K562 (cell line): Measurements from ENCODE around the gene IQGAP3. TPM values are rescaled to one million over a fixed set of nuclear protein-coding genes. Genes with fewer than 3 reads are reported as not detected.

Experiments used
- ATF7 ChIP-seq: fragments of 450-650 bp; IDR thresholded peaks from 2 replicates; pipeline ENCODE4 v1.7.1; 2014; ENCODE audit warnings: mild to moderate bottlenecking, moderate library complexity
- CBX1 ChIP-seq: sonication (generic); IDR thresholded peaks from 2 replicates; pipeline ENCODE4 v1.6.1; 2016; ENCODE audit warnings: antibody characterized with exemption, low read depth, mild to moderate bottlenecking
- CXXC5 ChIP-seq: fragments of 250-450 bp; sonication (Bioruptor Pico); IDR thresholded peaks from 2 replicates; pipeline ENCODE4 v1.8.0; 2022; ENCODE audit warnings: inconsistent platforms, mild to moderate bottlenecking, moderate library complexity
- DMBX1 ChIP-seq: fragments of 250-450 bp; sonication (Bioruptor Pico); IDR thresholded peaks from 2 replicates; pipeline ENCODE4 v1.8.0; 2022; ENCODE audit warnings: inconsistent platforms, mild to moderate bottlenecking, moderate library complexity, borderline replicate concordance
- FOSL1 ChIP-seq: fragments of 200-800 bp; sonication (Bioruptor generic); conservative IDR thresholded peaks from 2 replicates; pipeline ENCODE4 v1.6.1; 2016; ENCODE audit warnings: missing genetic modification characterization, missing compliant biosample characterization
- FOXM1 ChIP-seq, 2 experiments: fragments of 450-650 bp in 1 of 2; sonication (generic) in 1 of 2; formaldehyde crosslinking in 1 of 2; IDR thresholded peaks; 2 replicates each; pipeline versions ENCODE4 v1.6.1 to v1.9.0; 2017 to 2022; ENCODE audit warnings: low read depth in 2 of 2, mild to moderate bottlenecking in 2 of 2, missing genetic modification reagents in 1 of 2, moderate library complexity in 1 of 2
- HNRNPL ChIP-seq: fragments of 200-400 bp; formaldehyde crosslinking; IDR thresholded peaks from 2 replicates; pipeline ENCODE4 v1.6.1; 2017; ENCODE audit warnings: low read depth, mild to moderate bottlenecking, low read length
- MCM3 ChIP-seq: fragments of 450-650 bp; IDR thresholded peaks from 2 replicates; pipeline ENCODE4 v1.6.1; 2016
- PHTF2 ChIP-seq: fragments of 250-450 bp; sonication (Bioruptor Pico); IDR thresholded peaks from 2 replicates; pipeline ENCODE4 v1.5.0; 2021; ENCODE audit warnings: mild to moderate bottlenecking
- TGIF2 ChIP-seq: sonication (generic); formaldehyde crosslinking; IDR thresholded peaks from 2 replicates; pipeline ENCODE4 v1.8.1; 2022; ENCODE audit warnings: mild to moderate bottlenecking, missing genetic modification reagents, moderate library complexity
- ZNF12 ChIP-seq: sonication (generic); formaldehyde crosslinking; IDR thresholded peaks from 2 replicates; pipeline ENCODE4 v1.4.0; 2020; ENCODE audit warnings: mild to moderate bottlenecking, missing genetic modification reagents
- ZNF133 ChIP-seq: fragments of 250-450 bp; sonication (Bioruptor Pico); IDR thresholded peaks from 2 replicates; pipeline ENCODE4 v1.4.0; 2020; ENCODE audit warnings: mild to moderate bottlenecking
- ZNF830 ChIP-seq: fragments of 250-450 bp; sonication (Bioruptor Pico); IDR thresholded peaks from 2 replicates; pipeline ENCODE4 v1.5.0; 2021; ENCODE audit warnings: mild to moderate bottlenecking
- polyA plus RNA-seq, 8 experiments: library from polyadenylated mRNA; depleted of rRNA in 4 of 8; stranded (reverse) in 5 of 8; unstranded in 3 of 8; fragments of >200 nt; fragmentation: Nextera tagmentation in 2 of 8; fragmentation: Illumina TruSeq in 1 of 8; extraction: Ambion mirVana in 2 of 8; extraction: Trizol in 1 of 8; gene quantifications; 2 replicates each; pipeline versions ENCODE4 v1.2.1 to v1.2.3, GENCODE V29; 2011 to 2014; ENCODE audit warnings: inconsistent platforms in 1 of 8, missing spikeins in 1 of 8
- total RNA-seq, 7 experiments: library from RNA; depleted of rRNA in 6 of 7; stranded (reverse); fragments of >200 nt in 6 of 7; fragmentation: Illumina TruSeq in 2 of 7; extraction: Trizol in 2 of 7; gene quantifications; 2 replicates each; pipeline versions ENCODE4 v1.2.1 to v1.2.3, GENCODE V29; 2011 to 2021; ENCODE audit warnings: low replicate concordance in 1 of 7
- TF ChIP-seq, protein P1 (sequence below): sonication (generic); formaldehyde crosslinking; IDR thresholded peaks from 2 replicates; pipeline ENCODE4 v1.4.0; 2020; ENCODE audit warnings: mild to moderate bottlenecking, missing genetic modification reagents
- TF ChIP-seq, protein P2 (sequence below): fragments of 250-450 bp; sonication (Bioruptor Pico); IDR thresholded peaks from 2 replicates; pipeline ENCODE4 v1.8.0; 2021; ENCODE audit warnings: moderate library complexity, mild to moderate bottlenecking, inconsistent platforms
- TF ChIP-seq, protein P3 (sequence below): fragments of 450-650 bp; IDR thresholded peaks from 2 replicates; pipeline ENCODE4 v1.7.1; 2018; ENCODE audit warnings: mild to moderate bottlenecking, low read depth; ENCODE audit not compliant: partially characterized antibody
- TF ChIP-seq, protein P4 (sequence below), 3 experiments: IDR thresholded peaks in 2 of 3; conservative IDR thresholded peaks in 1 of 3; 2 replicates each; pipeline ENCODE4 v1.5.1; 2011 to 2012; ENCODE audit warnings: low read length in 3 of 3, mild to moderate bottlenecking in 3 of 3, control low read depth in 2 of 3, improper control_type of control experiment in 1 of 3, inconsistent platforms in 1 of 3, low read depth in 1 of 3, mixed read lengths in 1 of 3, moderate library complexity in 1 of 3; ENCODE audit not compliant: insufficient read depth in 2 of 3

IQGAP3 gene
- total and polyA plus RNA-seq, 9 of the 15 experiments (the other 6 are each of a cell fraction or from before 2014, with no cell fraction given) = 1.4 to 16.6 (median 11.9) TPM

DNA sequence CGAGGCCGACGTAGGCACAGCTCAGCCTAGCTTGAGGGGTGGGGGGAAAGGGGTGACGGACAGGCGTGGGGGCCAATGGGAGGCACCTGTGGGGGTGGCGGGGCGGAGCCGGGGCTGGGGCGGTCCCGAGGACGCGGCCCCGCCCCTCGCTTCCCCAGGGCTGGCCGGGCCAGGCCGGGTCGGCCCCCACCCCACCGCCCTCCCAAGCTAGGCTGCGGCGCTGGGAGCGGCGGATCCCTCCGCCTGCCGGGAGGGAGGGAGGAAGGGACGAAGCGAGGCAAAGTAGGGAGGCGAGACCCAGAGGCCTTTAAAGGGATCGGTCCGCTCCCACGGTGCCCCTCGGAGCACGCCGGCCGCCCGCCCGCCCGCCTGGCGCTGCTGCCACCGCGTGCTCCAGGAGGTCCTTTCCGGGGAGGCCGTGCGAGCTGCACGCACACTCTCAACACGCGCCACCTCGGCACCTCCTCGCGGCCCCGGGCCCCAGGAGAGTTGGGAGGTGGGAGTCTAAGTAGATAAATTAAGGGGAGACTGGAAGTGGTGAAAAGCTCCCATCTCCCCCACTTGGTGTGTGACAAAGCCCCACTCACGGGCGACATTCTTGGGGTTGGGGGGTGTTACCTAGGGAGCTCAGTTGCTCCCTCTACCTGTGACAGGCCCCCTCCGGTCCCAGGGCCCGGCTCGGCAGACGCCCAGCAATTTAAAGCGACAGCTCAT is 71.4 kb downstream of the IQGAP3 start (continued):
- TF ChIP-seq FOXM1 (IDR thresholded peaks at IDR 0.05; ENCODE audit: low read depth) (no peak; the same call in 1 of the 2 replicates), FOXM1 (CRISPR knock-in tag; IDR thresholded peaks at IDR 0.05; ENCODE audit: low read depth) (peak; percentile 95), FOSL1 (tag) (peak; percentile 29; the same call in 1 of the 2 replicates), HNRNPL (0 out of 2 replicates have a peak, but pooled peaks have one; percentile 35), ZNF830 (CRISPR knock-in tag) (0 out of 2 replicates have a peak, but pooled peaks have one; percentile 59), CXXC5 (CRISPR knock-in tag) (peak; percentile 86), ATF7 (peak; percentile 83; the same call in 1 of the 2 replicates), TGIF2 (CRISPR knock-in tag) (peak; percentile 76; the same call in 1 of the 2 replicates), DMBX1 (peak; percentile 67; the same call in 1 of the 2 replicates), MCM3 (no peak), ZNF133 (CRISPR knock-in tag) (no peak), PHTF2 (CRISPR knock-in tag) (no peak), CBX1 (peak; percentile 58; the same call in 1 of the 2 replicates), ZNF12 (CRISPR knock-in tag) (peak; percentile 78)
- TF ChIP-seq, protein P1, sequence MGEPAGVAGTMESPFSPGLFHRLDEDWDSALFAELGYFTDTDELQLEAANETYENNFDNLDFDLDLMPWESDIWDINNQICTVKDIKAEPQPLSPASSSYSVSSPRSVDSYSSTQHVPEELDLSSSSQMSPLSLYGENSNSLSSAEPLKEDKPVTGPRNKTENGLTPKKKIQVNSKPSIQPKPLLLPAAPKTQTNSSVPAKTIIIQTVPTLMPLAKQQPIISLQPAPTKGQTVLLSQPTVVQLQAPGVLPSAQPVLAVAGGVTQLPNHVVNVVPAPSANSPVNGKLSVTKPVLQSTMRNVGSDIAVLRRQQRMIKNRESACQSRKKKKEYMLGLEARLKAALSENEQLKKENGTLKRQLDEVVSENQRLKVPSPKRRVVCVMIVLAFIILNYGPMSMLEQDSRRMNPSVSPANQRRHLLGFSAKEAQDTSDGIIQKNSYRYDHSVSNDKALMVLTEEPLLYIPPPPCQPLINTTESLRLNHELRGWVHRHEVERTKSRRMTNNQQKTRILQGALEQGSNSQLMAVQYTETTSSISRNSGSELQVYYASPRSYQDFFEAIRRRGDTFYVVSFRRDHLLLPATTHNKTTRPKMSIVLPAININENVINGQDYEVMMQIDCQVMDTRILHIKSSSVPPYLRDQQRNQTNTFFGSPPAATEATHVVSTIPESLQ (CRISPR knock-in tag) = peak; percentile 96; the same call in 1 of the 2 replicates
- TF ChIP-seq, protein P2, sequence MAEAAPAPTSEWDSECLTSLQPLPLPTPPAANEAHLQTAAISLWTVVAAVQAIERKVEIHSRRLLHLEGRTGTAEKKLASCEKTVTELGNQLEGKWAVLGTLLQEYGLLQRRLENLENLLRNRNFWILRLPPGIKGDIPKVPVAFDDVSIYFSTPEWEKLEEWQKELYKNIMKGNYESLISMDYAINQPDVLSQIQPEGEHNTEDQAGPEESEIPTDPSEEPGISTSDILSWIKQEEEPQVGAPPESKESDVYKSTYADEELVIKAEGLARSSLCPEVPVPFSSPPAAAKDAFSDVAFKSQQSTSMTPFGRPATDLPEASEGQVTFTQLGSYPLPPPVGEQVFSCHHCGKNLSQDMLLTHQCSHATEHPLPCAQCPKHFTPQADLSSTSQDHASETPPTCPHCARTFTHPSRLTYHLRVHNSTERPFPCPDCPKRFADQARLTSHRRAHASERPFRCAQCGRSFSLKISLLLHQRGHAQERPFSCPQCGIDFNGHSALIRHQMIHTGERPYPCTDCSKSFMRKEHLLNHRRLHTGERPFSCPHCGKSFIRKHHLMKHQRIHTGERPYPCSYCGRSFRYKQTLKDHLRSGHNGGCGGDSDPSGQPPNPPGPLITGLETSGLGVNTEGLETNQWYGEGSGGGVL (CRISPR knock-in tag) = no peak
- TF ChIP-seq, protein P3, sequence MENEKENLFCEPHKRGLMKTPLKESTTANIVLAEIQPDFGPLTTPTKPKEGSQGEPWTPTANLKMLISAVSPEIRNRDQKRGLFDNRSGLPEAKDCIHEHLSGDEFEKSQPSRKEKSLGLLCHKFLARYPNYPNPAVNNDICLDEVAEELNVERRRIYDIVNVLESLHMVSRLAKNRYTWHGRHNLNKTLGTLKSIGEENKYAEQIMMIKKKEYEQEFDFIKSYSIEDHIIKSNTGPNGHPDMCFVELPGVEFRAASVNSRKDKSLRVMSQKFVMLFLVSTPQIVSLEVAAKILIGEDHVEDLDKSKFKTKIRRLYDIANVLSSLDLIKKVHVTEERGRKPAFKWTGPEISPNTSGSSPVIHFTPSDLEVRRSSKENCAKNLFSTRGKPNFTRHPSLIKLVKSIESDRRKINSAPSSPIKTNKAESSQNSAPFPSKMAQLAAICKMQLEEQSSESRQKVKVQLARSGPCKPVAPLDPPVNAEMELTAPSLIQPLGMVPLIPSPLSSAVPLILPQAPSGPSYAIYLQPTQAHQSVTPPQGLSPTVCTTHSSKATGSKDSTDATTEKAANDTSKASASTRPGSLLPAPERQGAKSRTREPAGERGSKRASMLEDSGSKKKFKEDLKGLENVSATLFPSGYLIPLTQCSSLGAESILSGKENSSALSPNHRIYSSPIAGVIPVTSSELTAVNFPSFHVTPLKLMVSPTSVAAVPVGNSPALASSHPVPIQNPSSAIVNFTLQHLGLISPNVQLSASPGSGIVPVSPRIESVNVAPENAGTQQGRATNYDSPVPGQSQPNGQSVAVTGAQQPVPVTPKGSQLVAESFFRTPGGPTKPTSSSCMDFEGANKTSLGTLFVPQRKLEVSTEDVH = no peak
- TF ChIP-seq, protein P4, sequence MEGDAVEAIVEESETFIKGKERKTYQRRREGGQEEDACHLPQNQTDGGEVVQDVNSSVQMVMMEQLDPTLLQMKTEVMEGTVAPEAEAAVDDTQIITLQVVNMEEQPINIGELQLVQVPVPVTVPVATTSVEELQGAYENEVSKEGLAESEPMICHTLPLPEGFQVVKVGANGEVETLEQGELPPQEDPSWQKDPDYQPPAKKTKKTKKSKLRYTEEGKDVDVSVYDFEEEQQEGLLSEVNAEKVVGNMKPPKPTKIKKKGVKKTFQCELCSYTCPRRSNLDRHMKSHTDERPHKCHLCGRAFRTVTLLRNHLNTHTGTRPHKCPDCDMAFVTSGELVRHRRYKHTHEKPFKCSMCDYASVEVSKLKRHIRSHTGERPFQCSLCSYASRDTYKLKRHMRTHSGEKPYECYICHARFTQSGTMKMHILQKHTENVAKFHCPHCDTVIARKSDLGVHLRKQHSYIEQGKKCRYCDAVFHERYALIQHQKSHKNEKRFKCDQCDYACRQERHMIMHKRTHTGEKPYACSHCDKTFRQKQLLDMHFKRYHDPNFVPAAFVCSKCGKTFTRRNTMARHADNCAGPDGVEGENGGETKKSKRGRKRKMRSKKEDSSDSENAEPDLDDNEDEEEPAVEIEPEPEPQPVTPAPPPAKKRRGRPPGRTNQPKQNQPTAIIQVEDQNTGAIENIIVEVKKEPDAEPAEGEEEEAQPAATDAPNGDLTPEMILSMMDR (IDR thresholded peaks at IDR 0.05 in 2 of 3, conservative IDR thresholded peaks at IDR 0.05 in 1 of 3; ENCODE audit: insufficient read depth in 2 of 3, low read depth in 1 of 3, low read length in 3 of 3) = peak; percentile 70 to 78 (median 76)
